H9 (cell line): Measurements from ENCODE around the gene CKLF. TPM values are rescaled to one million over a fixed set of nuclear protein-coding genes. Genes with fewer than 3 reads are reported as not detected.

Source experiments
- DNase-seq: peaks from one replicate; pipeline ENCODE4 v3.0.0-alpha.2; 2017
- H2AFZ ChIP-seq: one replicate; pipeline ENCODE4 v1.6.1; 2013; ENCODE audit warnings: mild to moderate bottlenecking, low read length, control low read depth, moderate library complexity
- H2AK5ac ChIP-seq: 2 replicates; pipeline ENCODE4 v1.6.1; 2013; ENCODE audit warnings: low read length, control low read depth, mixed read lengths; ENCODE audit not compliant: insufficient read length
- H2BK120ac ChIP-seq: one replicate; pipeline ENCODE4 v1.6.1; 2013; ENCODE audit warnings: low read depth, mild to moderate bottlenecking, low read length, control low read depth, inconsistent platforms; ENCODE audit not compliant: poor library complexity, severe bottlenecking
- H2BK12ac ChIP-seq: 2 replicates; pipeline ENCODE4 v1.6.1; 2013; ENCODE audit warnings: low read length, control low read depth, mixed read lengths, low read depth; ENCODE audit not compliant: insufficient read length
- H2BK15ac ChIP-seq: 2 replicates; pipeline ENCODE4 v1.6.1; 2013; ENCODE audit warnings: low read depth, low read length, control low read depth
- H2BK20ac ChIP-seq: one replicate; pipeline ENCODE4 v1.6.1; 2013; ENCODE audit warnings: low read depth, mild to moderate bottlenecking, low read length, control low read depth, inconsistent platforms; ENCODE audit not compliant: poor library complexity, severe bottlenecking
- H2BK5ac ChIP-seq: 2 replicates; pipeline ENCODE4 v1.6.1; 2013; ENCODE audit warnings: low read length, control low read depth, mixed read lengths; ENCODE audit not compliant: insufficient read length
- H3K14ac ChIP-seq: 2 replicates; pipeline ENCODE4 v1.6.1; 2013; ENCODE audit warnings: low read length, control low read depth; ENCODE audit not compliant: insufficient read depth
- H3K18ac ChIP-seq: 2 replicates; pipeline ENCODE4 v1.6.1; 2013; ENCODE audit warnings: low read depth, mild to moderate bottlenecking, mixed read lengths, low read length, control low read depth; ENCODE audit not compliant: insufficient read length
- H3K23ac ChIP-seq: 2 replicates; pipeline ENCODE4 v1.6.1; 2013; ENCODE audit warnings: low read length, control low read depth, mixed read lengths, low read depth; ENCODE audit not compliant: insufficient read length
- H3K23me2 ChIP-seq: 2 replicates; pipeline ENCODE4 v1.6.1; 2013; ENCODE audit warnings: low read depth, mild to moderate bottlenecking, mixed read lengths, low read length, control low read depth; ENCODE audit not compliant: insufficient read length, poor library complexity, severe bottlenecking
- H3K27ac ChIP-seq: 2 replicates; pipeline ENCODE4 v1.5.1; 2013; ENCODE audit warnings: low read length, control low read depth, mixed read lengths, low read depth; ENCODE audit not compliant: insufficient read length
- H3K27me3 ChIP-seq: 2 replicates; pipeline ENCODE4 v1.6.1; 2013; ENCODE audit warnings: low read length, control low read depth, inconsistent platforms; ENCODE audit not compliant: insufficient read depth
- H3K4ac ChIP-seq: 2 replicates; pipeline ENCODE4 v1.6.1; 2013; ENCODE audit warnings: low read depth, mild to moderate bottlenecking, control low read depth, inconsistent platforms, low read length, moderate library complexity
- H3K4me1 ChIP-seq: 2 replicates; pipeline ENCODE4 v1.6.1; 2013; ENCODE audit warnings: low read length, control low read depth, inconsistent platforms; ENCODE audit not compliant: insufficient read depth
- H3K4me2 ChIP-seq: 2 replicates; pipeline ENCODE4 v1.6.1; 2013; ENCODE audit warnings: low read length, control low read depth, mixed read lengths; ENCODE audit not compliant: insufficient read length, insufficient read depth
- H3K56ac ChIP-seq: 2 replicates; pipeline ENCODE4 v1.6.1; 2013; ENCODE audit warnings: low read depth, mild to moderate bottlenecking, mixed read lengths, low read length, control low read depth; ENCODE audit not compliant: insufficient read length
- H3K79me1 ChIP-seq: 2 replicates; pipeline ENCODE4 v1.6.1; 2013; ENCODE audit warnings: low read depth, mild to moderate bottlenecking, moderate library complexity, low read length, control low read depth, inconsistent platforms; ENCODE audit not compliant: insufficient read depth, poor library complexity, severe bottlenecking
- H3K79me2 ChIP-seq: 2 replicates; pipeline ENCODE4 v1.6.1; 2013; ENCODE audit warnings: low read length, control low read depth, inconsistent platforms; ENCODE audit not compliant: insufficient read depth
- H3K9ac ChIP-seq: 2 replicates; pipeline ENCODE4 v1.6.1; 2013; ENCODE audit warnings: low read length, control low read depth, mixed read lengths; ENCODE audit not compliant: insufficient read length; ENCODE audit errors: extremely low read depth
- H3K9me3 ChIP-seq: one replicate; pipeline ENCODE4 v1.6.1; 2013; ENCODE audit warnings: low read depth, low read length, inconsistent platforms; ENCODE audit not compliant: control insufficient read depth
- H3T11ph ChIP-seq: one replicate; pipeline ENCODE4 v1.6.1; 2013; ENCODE audit warnings: mild to moderate bottlenecking, low read length, control low read depth, inconsistent platforms
- H4K20me1 ChIP-seq: one replicate; pipeline ENCODE4 v1.6.1; 2013; ENCODE audit not compliant: control insufficient read depth, insufficient read length, insufficient read depth
- H4K5ac ChIP-seq: 2 replicates; pipeline ENCODE4 v1.6.1; 2013; ENCODE audit warnings: low read depth, mild to moderate bottlenecking, mixed read lengths, low read length, control low read depth; ENCODE audit not compliant: insufficient read length
- H4K8ac ChIP-seq: replicated peaks from 2 replicates; pipeline ENCODE4 v1.6.1; 2013; ENCODE audit warnings: low read length, control low read depth, mixed read lengths, low read depth; ENCODE audit not compliant: insufficient read length
- H4K91ac ChIP-seq: 2 replicates; pipeline ENCODE4 v1.6.1; 2013; ENCODE audit warnings: low read depth, mild to moderate bottlenecking, moderate library complexity, mixed read lengths, low read length, control low read depth; ENCODE audit not compliant: insufficient read length
- H3K27ac Mint-ChIP-seq, 3 experiments: 2 replicates in 2 of 3; 3 replicates in 1 of 3; pipeline ENCODE4 v1.8.0; 2020 to 2021; ENCODE audit warnings: mixed read lengths in 3 of 3, mild to moderate bottlenecking in 1 of 3, moderate library complexity in 1 of 3
- H3K27me3 Mint-ChIP-seq: 2 replicates; pipeline ENCODE4 v1.8.0; 2021; ENCODE audit warnings: low read depth, mild to moderate bottlenecking, moderate library complexity, mixed read lengths
- H3K36me3 Mint-ChIP-seq, 3 experiments: 2 replicates in 2 of 3; 3 replicates in 1 of 3; pipeline ENCODE4 v1.8.0; 2020 to 2021; ENCODE audit warnings: low read depth in 3 of 3, mixed read lengths in 3 of 3; ENCODE audit not compliant: insufficient read depth in 1 of 3
- H3K4me1 Mint-ChIP-seq, 2 experiments: 2 replicates each; pipeline ENCODE4 v1.8.0; 2020; ENCODE audit warnings: mixed read lengths in 2 of 2
- H3K4me3 Mint-ChIP-seq, 2 experiments: 2 replicates in 1 of 2; 3 replicates in 1 of 2; pipeline ENCODE4 v1.8.0; 2020 to 2021; ENCODE audit warnings: mild to moderate bottlenecking in 2 of 2, mixed read lengths in 2 of 2, moderate library complexity in 1 of 2
- H3K9me3 Mint-ChIP-seq, 2 experiments: 2 replicates in 1 of 2; 3 replicates in 1 of 2; pipeline ENCODE4 v1.8.0; 2020; ENCODE audit warnings: mild to moderate bottlenecking in 2 of 2, mixed read lengths in 2 of 2, moderate library complexity in 1 of 2
- CTCF ChIP-seq: fragments of 200-600 bp; sonication (generic); conservative IDR thresholded peaks from 3 replicates; pipeline ENCODE4 v1.8.0; 2021; ENCODE audit warnings: antibody characterized with exemption, mild to moderate bottlenecking
- WGBS: extraction: QIAGEN DNeasy Blood & Tissue Kit; methylation state at CpG from one replicate; pipeline ENCODE4 v1.1.7; 2013; ENCODE audit warnings: missing lambda C conversion rate, low lambda C conversion rate, mixed read lengths; ENCODE audit not compliant: insufficient read length; ENCODE audit errors: extremely low coverage; 5-methylcytosine and 5-hydroxymethylcytosine counted together
- total RNA-seq: library from RNA; stranded (reverse); gene quantifications from 2 replicates; pipeline ENCODE4 v1.2.1, GENCODE V29; 2021

CKLF gene
- total RNA-seq, 1 experiment from 2014 or later: 23.1 TPM

- Histone ChIP-seq H3K79me1 (no peaks in the 10 kb centered on the region), H3K4me2 (no peak overlapping the region), H2AK5ac (no peak overlapping the region), H3K23ac (no peak overlapping the region), H2BK120ac (no peak overlapping the region), H4K20me1 (no peaks in the 10 kb centered on the region), H3T11ph (no peak overlapping the region), H3K23me2 (no peaks in the 10 kb centered on the region), H4K5ac (no peak overlapping the region), H3K9me3 (no peaks in the 10 kb centered on the region), H2BK15ac (no peak overlapping the region), H3K79me2 (no peaks in the 10 kb centered on the region), H3K4me1 (no peaks in the 10 kb centered on the region), H3K27ac (no peak overlapping the region), H4K8ac (no peak overlapping the region), H3K27me3 (no peaks in the 10 kb centered on the region), H2BK5ac (no peak overlapping the region), H3K9ac (no peak overlapping the region), H4K91ac (no peak overlapping the region), H3K56ac (no peak overlapping the region), H2BK12ac (no peak overlapping the region), H2BK20ac (no peak overlapping the region), H3K4ac (no peak overlapping the region), H3K18ac (no peak overlapping the region), H3K14ac (no peak overlapping the region), H2AFZ (no peak overlapping the region)
- H3K4me1 Mint-ChIP-seq: peaks cover 20 to 24% of the 10 kb centered on the region in 2 experiments
- peaks cover under 1 to 6% (median 4%) of the 10 kb centered on the region in 3 experiments; a peak in 3 of 7 replicates for H3K36me3 Mint-ChIP-seq
- H3K27me3 Mint-ChIP-seq: no peaks in the 10 kb centered on the region; the same call in none of the 2 replicates
- no peak for DNase-seq
- H3K4me3 Mint-ChIP-seq: no peak overlapping the region
- peak overlapping the region in 2 of 3 experiments; percentile 20 to 79; a peak in 3 of 7 replicates for H3K27ac Mint-ChIP-seq
- peaks cover 2 to 3% of the 10 kb centered on the region in 2 experiments; a peak in 2 of 5 replicates for H3K9me3 Mint-ChIP-seq
- no peak for TF ChIP-seq CTCF
- no CpG with 5 or more reads among the region's 11 CpGs for WGBS
These were observed 32.6 kb upstream of the CKLF start for GRCh38 chr16:66519482-66520373.
